HepG2 (cell line): Measurements from ENCODE around the gene SLC25A22. TPM values are rescaled to one million over a fixed set of nuclear protein-coding genes. Genes with fewer than 3 reads are reported as not detected.

ENCODE experiments used
- DR1 ChIP-seq: sonication (generic); formaldehyde crosslinking; IDR thresholded peaks from 2 replicates; pipeline ENCODE4 v1.8.0; 2021; ENCODE audit warnings: mild to moderate bottlenecking, missing genetic modification reagents, inconsistent platforms
- ELF4 ChIP-seq: sonication (generic); formaldehyde crosslinking; IDR thresholded peaks from 2 replicates; pipeline ENCODE4 v1.5.0; 2020; ENCODE audit warnings: missing genetic modification reagents, mild to moderate bottlenecking, moderate library complexity, borderline replicate concordance
- HNRNPL ChIP-seq: fragments of 200-400 bp; formaldehyde crosslinking; IDR thresholded peaks from 2 replicates; pipeline ENCODE4 v1.6.1; 2017; ENCODE audit warnings: mild to moderate bottlenecking, low read depth, low read length
- NR3C1 ChIP-seq: sonication (generic); formaldehyde crosslinking; IDR thresholded peaks from 2 replicates; pipeline ENCODE4 v1.4.0; 2020; ENCODE audit warnings: missing genetic modification reagents
- PTBP1 ChIP-seq: fragments of 200-400 bp; formaldehyde crosslinking; IDR thresholded peaks from 2 replicates; pipeline ENCODE4 v1.6.1; 2018; ENCODE audit warnings: low read length, low read depth; ENCODE audit not compliant: poor library complexity, severe bottlenecking
- ZC3H13 ChIP-seq: sonication (generic); formaldehyde crosslinking; IDR thresholded peaks from 2 replicates; pipeline ENCODE4 v1.8.1; 2023; ENCODE audit warnings: mild to moderate bottlenecking, missing genetic modification reagents, moderate library complexity
- ZNF264 ChIP-seq: sonication (generic); formaldehyde crosslinking; IDR thresholded peaks from 2 replicates; pipeline ENCODE4 v1.4.0; 2020; ENCODE audit warnings: missing genetic modification reagents
- ZNF329 ChIP-seq: sonication (generic); formaldehyde crosslinking; IDR thresholded peaks from 2 replicates; pipeline ENCODE4 v1.9.0; 2021; ENCODE audit warnings: low read depth, mild to moderate bottlenecking, missing genetic modification reagents
- ZNF33B ChIP-seq: sonication (generic); formaldehyde crosslinking; IDR thresholded peaks from 2 replicates; pipeline ENCODE4 v1.5.1; 2020; ENCODE audit warnings: mild to moderate bottlenecking, missing genetic modification reagents
- ZNF782 ChIP-seq: sonication (generic); formaldehyde crosslinking; IDR thresholded peaks from 2 replicates; pipeline ENCODE4 v1.4.0; 2020; ENCODE audit warnings: missing genetic modification reagents, mild to moderate bottlenecking, borderline replicate concordance
- ZSCAN31 ChIP-seq: sonication (generic); formaldehyde crosslinking; IDR thresholded peaks from 2 replicates; pipeline ENCODE4 v1.5.0; 2020; ENCODE audit warnings: low read depth, mild to moderate bottlenecking, missing genetic modification reagents
- polyA plus RNA-seq, 8 experiments: library from polyadenylated mRNA; depleted of rRNA in 3 of 8; stranded (reverse) in 7 of 8; unstranded in 1 of 8; fragments of >200 nt; fragmentation: Illumina TruSeq in 4 of 8; extraction: Trizol in 4 of 8; gene quantifications; 2 replicates each; pipeline versions ENCODE4 v1.2.1 to v1.2.3, GENCODE V29; 2011 to 2016; ENCODE audit warnings: low read depth in 4 of 8, missing spikeins in 1 of 8, mixed read lengths in 1 of 8; ENCODE audit not compliant: insufficient read depth in 1 of 8
- total RNA-seq, 5 experiments: library from RNA; depleted of rRNA; stranded (reverse); fragments of >200 nt; fragmentation: Illumina TruSeq; extraction: Trizol; gene quantifications; 2 replicates each; pipeline ENCODE4 v1.2.3, GENCODE V29; 2016; ENCODE audit warnings: low read depth in 1 of 5
- TF ChIP-seq, protein P1 (sequence below): sonication (generic); formaldehyde crosslinking; IDR thresholded peaks from one replicate; pipeline ENCODE4 v1.5.1; 2020; ENCODE audit warnings: mild to moderate bottlenecking, missing genetic modification reagents; ENCODE audit errors: not compliant biosample characterization
- TF ChIP-seq, protein P2 (sequence below): sonication (generic); formaldehyde crosslinking; conservative IDR thresholded peaks from 2 replicates; pipeline ENCODE4 v1.8.0; 2022; ENCODE audit warnings: mild to moderate bottlenecking, moderate library complexity, missing genetic modification reagents
- TF ChIP-seq, protein P3 (sequence below): sonication (generic); formaldehyde crosslinking; IDR thresholded peaks from 2 replicates; pipeline ENCODE4 v1.8.0; 2023; ENCODE audit warnings: mild to moderate bottlenecking, missing genetic modification reagents

SLC25A22 gene
- total and polyA plus RNA-seq, 2 of the 13 experiments (the other 11 are each of a cell fraction or from before 2014, with no cell fraction given) = 12.4 to 19.2 TPM

DNA sequence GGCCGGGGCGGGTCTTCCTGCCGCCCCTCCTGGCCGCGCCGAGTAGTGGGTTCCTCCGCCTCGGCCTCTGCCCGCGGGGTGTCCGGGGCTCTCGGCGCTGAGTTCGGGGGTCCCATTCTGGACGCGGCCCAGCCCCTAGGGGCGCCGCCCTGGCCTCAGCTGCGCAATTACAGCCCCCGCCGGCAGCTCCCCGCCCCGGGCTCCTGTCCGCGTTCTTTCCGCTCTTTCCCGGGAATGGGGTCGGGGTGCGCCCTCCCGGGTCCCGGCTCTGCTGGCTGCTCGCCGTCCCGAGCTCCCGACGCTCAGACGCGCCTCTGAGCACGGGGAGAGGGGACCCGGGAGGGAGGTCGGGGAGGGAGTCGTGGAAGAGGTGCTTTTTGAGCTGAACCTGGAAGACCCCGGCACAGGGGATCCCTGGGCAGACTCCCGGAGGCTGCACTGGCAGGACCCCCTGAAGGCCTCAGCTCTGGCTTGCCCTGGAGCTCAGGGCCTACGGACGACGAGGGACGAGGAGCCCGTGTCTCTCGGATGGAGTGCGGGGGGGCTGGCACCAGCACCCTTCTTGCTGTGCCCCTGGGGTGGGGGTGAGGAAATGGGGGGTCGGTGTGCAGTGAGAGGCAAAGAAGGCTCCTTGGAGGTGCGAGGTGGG lies 45.1 kb upstream of the SLC25A22 start (continued):
- TF ChIP-seq ZSCAN31 (peak; percentile 50; the same call in 1 of the 2 replicates), ELF4 (CRISPR knock-in tag) (0 out of 2 replicates have a peak, but pooled peaks have one; percentile 34), NR3C1 (CRISPR knock-in tag) (no peak), ZNF782 (CRISPR knock-in tag) (no peak), PTBP1 (no peak), ZNF33B (CRISPR knock-in tag) (0 out of 2 replicates have a peak, but pooled peaks have one; percentile 39), DR1 (CRISPR knock-in tag) (0 out of 2 replicates have a peak, but pooled peaks have one; percentile 25), ZNF329 (CRISPR knock-in tag) (no peak), HNRNPL (0 out of 2 replicates have a peak, but pooled peaks have one; percentile 6), ZNF264 (0 out of 2 replicates have a peak, but pooled peaks have one; percentile 4), ZC3H13 (CRISPR knock-in tag) (0 out of 2 replicates have a peak, but pooled peaks have one; percentile 13)
- TF ChIP-seq, protein P1, sequence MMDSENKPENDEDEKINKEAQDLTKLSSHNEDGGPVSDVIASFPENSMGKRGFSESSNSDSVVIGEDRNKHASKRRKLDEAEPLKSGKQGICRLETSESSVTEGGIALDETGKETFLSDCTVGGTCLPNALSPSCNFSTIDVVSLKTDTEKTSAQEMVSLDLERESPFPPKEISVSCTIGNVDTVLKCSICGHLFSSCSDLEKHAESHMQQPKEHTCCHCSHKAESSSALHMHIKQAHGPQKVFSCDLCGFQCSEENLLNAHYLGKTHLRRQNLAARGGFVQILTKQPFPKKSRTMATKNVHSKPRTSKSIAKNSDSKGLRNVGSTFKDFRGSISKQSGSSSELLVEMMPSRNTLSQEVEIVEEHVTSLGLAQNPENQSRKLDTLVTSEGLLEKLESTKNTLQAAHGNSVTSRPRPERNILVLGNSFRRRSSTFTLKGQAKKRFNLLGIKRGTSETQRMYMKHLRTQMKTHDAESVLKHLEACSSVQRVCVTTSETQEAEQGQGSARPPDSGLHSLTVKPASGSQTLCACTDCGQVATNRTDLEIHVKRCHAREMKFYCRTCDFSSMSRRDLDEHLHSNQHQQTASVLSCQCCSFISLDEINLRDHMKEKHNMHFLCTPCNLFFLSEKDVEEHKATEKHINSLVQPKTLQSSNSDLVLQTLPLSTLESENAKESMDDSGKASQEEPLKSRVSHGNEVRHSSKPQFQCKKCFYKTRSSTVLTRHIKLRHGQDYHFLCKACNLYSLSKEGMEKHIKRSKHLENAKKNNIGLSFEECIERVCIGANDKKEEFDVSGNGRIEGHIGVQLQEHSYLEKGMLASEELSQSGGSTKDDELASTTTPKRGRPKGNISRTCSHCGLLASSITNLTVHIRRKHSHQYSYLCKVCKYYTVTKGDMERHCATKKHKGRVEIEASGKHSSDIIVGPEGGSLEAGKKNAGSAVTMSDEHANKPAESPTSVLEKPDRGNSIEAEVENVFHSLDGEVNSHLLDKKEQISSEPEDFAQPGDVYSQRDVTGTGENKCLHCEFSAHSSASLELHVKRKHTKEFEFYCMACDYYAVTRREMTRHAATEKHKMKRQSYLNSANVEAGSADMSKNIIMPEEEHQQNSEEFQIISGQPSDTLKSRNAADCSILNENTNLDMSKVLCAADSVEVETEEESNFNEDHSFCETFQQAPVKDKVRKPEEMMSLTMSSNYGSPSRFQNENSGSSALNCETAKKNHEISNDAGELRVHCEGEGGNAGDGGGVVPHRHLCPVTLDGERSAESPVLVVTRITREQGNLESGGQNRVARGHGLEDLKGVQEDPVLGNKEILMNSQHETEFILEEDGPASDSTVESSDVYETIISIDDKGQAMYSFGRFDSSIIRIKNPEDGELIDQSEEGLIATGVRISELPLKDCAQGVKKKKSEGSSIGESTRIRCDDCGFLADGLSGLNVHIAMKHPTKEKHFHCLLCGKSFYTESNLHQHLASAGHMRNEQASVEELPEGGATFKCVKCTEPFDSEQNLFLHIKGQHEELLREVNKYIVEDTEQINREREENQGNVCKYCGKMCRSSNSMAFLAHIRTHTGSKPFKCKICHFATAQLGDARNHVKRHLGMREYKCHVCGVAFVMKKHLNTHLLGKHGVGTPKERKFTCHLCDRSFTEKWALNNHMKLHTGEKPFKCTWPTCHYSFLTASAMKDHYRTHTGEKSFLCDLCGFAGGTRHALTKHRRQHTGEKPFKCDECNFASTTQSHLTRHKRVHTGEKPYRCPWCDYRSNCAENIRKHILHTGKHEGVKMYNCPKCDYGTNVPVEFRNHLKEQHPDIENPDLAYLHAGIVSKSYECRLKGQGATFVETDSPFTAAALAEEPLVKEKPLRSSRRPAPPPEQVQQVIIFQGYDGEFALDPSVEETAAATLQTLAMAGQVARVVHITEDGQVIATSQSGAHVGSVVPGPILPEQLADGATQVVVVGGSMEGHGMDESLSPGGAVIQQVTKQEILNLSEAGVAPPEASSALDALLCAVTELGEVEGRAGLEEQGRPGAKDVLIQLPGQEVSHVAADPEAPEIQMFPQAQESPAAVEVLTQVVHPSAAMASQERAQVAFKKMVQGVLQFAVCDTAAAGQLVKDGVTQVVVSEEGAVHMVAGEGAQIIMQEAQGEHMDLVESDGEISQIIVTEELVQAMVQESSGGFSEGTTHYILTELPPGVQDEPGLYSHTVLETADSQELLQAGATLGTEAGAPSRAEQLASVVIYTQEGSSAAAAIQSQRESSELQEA = peak; percentile 28
- TF ChIP-seq, protein P2, sequence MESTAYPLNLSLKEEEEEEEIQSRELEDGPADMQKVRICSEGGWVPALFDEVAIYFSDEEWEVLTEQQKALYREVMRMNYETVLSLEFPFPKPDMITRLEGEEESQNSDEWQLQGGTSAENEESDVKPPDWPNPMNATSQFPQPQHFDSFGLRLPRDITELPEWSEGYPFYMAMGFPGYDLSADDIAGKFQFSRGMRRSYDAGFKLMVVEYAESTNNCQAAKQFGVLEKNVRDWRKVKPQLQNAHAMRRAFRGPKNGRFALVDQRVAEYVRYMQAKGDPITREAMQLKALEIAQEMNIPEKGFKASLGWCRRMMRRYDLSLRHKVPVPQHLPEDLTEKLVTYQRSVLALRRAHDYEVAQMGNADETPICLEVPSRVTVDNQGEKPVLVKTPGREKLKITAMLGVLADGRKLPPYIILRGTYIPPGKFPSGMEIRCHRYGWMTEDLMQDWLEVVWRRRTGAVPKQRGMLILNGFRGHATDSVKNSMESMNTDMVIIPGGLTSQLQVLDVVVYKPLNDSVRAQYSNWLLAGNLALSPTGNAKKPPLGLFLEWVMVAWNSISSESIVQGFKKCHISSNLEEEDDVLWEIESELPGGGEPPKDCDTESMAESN (CRISPR knock-in tag) = no peak
- TF ChIP-seq, protein P3, sequence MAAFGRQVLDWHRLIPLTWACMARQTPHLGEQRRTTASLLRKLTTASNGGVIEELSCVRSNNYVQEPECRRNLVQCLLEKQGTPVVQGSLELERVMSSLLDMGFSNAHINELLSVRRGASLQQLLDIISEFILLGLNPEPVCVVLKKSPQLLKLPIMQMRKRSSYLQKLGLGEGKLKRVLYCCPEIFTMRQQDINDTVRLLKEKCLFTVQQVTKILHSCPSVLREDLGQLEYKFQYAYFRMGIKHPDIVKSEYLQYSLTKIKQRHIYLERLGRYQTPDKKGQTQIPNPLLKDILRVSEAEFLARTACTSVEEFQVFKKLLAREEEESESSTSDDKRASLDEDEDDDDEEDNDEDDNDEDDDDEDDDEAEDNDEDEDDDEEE (CRISPR knock-in tag) = 0 out of 2 replicates have a peak, but pooled peaks have one; percentile 6
- TF ChIP-seq, all 625 proteins: peak for 19
